ENCODE measurements around the gene SMYD3. TPM values are rescaled to one million over a fixed set of nuclear protein-coding genes. Genes with fewer than 3 reads are reported as not detected.
A peak's percentile ranks its signal among the peaks of the same experiment; 100 is the strongest.

The SMYD3 gene
- total and polyA plus RNA-seq, 9 of the 15 experiments (the other 6 are each of a cell fraction or from before 2014, with no cell fraction given) = 128 to 440 (median 197) TPM

- TF ChIP-seq GTF2F1 (IDR thresholded peaks at IDR 0.05; ENCODE audit: low read depth, low read length) = no peak
- TF ChIP-seq, protein P1, sequence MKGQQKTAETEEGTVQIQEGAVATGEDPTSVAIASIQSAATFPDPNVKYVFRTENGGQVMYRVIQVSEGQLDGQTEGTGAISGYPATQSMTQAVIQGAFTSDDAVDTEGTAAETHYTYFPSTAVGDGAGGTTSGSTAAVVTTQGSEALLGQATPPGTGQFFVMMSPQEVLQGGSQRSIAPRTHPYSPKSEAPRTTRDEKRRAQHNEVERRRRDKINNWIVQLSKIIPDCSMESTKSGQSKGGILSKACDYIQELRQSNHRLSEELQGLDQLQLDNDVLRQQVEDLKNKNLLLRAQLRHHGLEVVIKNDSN (CRISPR knock-in tag; IDR thresholded peaks at IDR 0.05) = no peak
- TF ChIP-seq PPARD (CRISPR knock-in tag; IDR thresholded peaks at IDR 0.05) = no peak
- no peak for TF ChIP-seq KLF16 (IDR thresholded peaks at IDR 0.05)
- TF ChIP-seq FOS (IDR thresholded peaks at IDR 0.05; ENCODE audit: extremely low read depth, insufficient read length) = no peak
- no peak for TF ChIP-seq ZNF311 (CRISPR knock-in tag; IDR thresholded peaks at IDR 0.05)
- TF ChIP-seq, protein P2, sequence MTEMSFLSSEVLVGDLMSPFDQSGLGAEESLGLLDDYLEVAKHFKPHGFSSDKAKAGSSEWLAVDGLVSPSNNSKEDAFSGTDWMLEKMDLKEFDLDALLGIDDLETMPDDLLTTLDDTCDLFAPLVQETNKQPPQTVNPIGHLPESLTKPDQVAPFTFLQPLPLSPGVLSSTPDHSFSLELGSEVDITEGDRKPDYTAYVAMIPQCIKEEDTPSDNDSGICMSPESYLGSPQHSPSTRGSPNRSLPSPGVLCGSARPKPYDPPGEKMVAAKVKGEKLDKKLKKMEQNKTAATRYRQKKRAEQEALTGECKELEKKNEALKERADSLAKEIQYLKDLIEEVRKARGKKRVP (CRISPR knock-in tag; IDR thresholded peaks at IDR 0.05) = no peak
- no peak for TF ChIP-seq ZNF408 (CRISPR knock-in tag; IDR thresholded peaks at IDR 0.05; ENCODE audit: low read depth)
- TF ChIP-seq HBP1 (CRISPR knock-in tag; IDR thresholded peaks at IDR 0.05) = no peak
- no peak for TF ChIP-seq TFAP4 (CRISPR knock-in tag; IDR thresholded peaks at IDR 0.05; ENCODE audit: borderline replicate concordance)
- no peak for TF ChIP-seq KDM1A (IDR thresholded peaks at IDR 0.05)
- TF ChIP-seq NFXL1 (CRISPR knock-in tag; IDR thresholded peaks at IDR 0.05) = no peak
- TF ChIP-seq, protein P3, sequence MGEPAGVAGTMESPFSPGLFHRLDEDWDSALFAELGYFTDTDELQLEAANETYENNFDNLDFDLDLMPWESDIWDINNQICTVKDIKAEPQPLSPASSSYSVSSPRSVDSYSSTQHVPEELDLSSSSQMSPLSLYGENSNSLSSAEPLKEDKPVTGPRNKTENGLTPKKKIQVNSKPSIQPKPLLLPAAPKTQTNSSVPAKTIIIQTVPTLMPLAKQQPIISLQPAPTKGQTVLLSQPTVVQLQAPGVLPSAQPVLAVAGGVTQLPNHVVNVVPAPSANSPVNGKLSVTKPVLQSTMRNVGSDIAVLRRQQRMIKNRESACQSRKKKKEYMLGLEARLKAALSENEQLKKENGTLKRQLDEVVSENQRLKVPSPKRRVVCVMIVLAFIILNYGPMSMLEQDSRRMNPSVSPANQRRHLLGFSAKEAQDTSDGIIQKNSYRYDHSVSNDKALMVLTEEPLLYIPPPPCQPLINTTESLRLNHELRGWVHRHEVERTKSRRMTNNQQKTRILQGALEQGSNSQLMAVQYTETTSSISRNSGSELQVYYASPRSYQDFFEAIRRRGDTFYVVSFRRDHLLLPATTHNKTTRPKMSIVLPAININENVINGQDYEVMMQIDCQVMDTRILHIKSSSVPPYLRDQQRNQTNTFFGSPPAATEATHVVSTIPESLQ (CRISPR knock-in tag; IDR thresholded peaks at IDR 0.05) = no peak
- TF ChIP-seq SRSF1 (IDR thresholded peaks at IDR 0.05; ENCODE audit: low read depth, low read length) = no peak
- TF ChIP-seq MAFK (IDR thresholded peaks at IDR 0.05; ENCODE audit: low read length) = peak; percentile 12
- no peak for TF ChIP-seq ZFP36 (IDR thresholded peaks at IDR 0.05; ENCODE audit: low read depth, low read length, partially characterized antibody)
- no peak for TF ChIP-seq PHF21A (IDR thresholded peaks at IDR 0.05; ENCODE audit: borderline replicate concordance, low read depth)
- TF ChIP-seq PTBP1 (IDR thresholded peaks at IDR 0.05; ENCODE audit: low read depth, low read length) = no peak
- TF ChIP-seq ZBTB17 (CRISPR knock-in tag; IDR thresholded peaks at IDR 0.05) = no peak
- TF ChIP-seq FUS (optimal IDR thresholded peaks at IDR 0.05; ENCODE audit: low read depth, low read length) = no peak
- no peak for TF ChIP-seq ZNF143 (CRISPR knock-in tag; IDR thresholded peaks at IDR 0.05)
- TF ChIP-seq PTRF (tag; IDR thresholded peaks at IDR 0.05) = no peak
- no peak for TF ChIP-seq MAZ (CRISPR knock-in tag; conservative IDR thresholded peaks at IDR 0.05 in 1 of 2, IDR thresholded peaks at IDR 0.05 in 1 of 2)
- no peak for TF ChIP-seq CAMTA2 (CRISPR knock-in tag; conservative IDR thresholded peaks at IDR 0.05)
These were observed 341.0 kb downstream of the SMYD3 start (continued) for GRCh38 chr1:246165826-246166709.

All from K562 (cell line).